Cerebellar cortex (tissue), 1 donor: ENCODE results near the gene METAP2.
"Not testable (repeated sequence)": the region's sequence is repeated elsewhere in the genome, so short reads cannot be mapped to it uniquely, and the experiment has no call there.

ENCODE experiments used
- DNase-seq: peaks from one replicate; pipeline ENCODE4 v3.0.0-alpha.2; 2015; ENCODE audit warnings: low spot score

METAP2 gene

DNA sequence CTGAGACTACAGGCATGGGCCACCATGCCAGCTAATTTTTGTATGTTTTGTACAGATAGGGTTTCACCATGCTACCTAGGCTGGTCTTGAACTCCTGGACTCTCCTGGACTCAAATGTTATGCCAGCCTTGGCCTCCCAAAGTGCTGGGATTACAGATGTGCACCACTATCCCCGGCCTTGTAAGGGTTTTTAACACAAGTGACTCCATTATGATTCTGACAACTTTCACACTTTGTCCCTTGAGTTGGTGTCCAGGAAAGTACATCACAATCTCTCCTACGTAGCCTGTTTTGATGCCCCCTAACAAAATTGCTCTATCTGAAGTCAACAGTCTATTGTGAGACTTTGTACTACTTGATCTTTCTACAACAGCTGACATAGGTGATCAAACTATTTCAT, 11.4 kb upstream of the METAP2 start:
- DNase-seq = no peak

GRCh38 chr12:95463050-95463449, 10.9 kb upstream of the METAP2 start:
- DNase-seq = no peak

DNA sequence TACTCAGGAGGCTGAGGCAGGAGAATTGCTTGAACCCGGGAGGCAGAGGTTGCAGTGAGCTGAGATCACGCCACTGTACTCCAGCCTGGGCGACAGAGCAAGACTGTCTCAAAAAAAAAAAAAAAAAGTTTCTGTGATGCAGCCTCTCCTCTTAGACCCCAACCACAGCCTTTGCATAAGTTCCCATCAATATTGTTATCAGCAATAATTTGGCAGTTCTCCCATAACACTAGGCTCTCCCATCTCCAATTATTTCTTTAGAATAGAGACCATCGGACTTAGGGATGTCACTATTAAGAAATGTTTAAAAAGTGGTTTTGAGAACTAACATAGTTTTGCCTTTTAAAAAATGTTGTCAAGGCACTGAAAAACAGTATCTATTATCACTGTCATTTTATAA, 10.2 kb upstream of the METAP2 start:
- not testable (repeated sequence) for DNase-seq

- no peak for DNase-seq
These were observed 8.7 kb upstream of the METAP2 start for GRCh38 chr12:95465275-95465674.

DNA sequence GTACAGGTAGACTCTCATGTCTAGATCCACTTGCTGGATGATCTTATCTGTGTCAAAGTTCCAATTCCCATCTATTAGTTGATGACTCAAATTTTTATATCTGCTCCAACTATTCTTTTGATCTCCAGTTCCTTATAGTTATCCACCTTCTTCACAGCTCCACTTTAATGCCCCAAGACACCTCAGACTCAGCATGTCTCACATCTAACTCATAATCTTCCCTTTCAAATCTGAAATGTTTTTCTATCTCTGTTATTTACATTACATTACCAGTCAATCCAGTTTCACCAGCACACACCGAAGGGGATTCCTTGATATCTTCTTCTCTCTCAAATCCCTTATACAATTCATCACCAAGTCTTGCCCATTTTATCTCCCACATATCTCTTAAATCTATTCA, 3.7 kb upstream of the METAP2 start:
- no peak for DNase-seq

- peak; percentile 72 for DNase-seq
These were observed 595 bp upstream of the METAP2 start for GRCh38 chr12:95473231-95473883.

- DNase-seq = peak; percentile 8
These were observed 657 bp downstream of the METAP2 start for GRCh38 chr12:95474660-95474958.

DNA sequence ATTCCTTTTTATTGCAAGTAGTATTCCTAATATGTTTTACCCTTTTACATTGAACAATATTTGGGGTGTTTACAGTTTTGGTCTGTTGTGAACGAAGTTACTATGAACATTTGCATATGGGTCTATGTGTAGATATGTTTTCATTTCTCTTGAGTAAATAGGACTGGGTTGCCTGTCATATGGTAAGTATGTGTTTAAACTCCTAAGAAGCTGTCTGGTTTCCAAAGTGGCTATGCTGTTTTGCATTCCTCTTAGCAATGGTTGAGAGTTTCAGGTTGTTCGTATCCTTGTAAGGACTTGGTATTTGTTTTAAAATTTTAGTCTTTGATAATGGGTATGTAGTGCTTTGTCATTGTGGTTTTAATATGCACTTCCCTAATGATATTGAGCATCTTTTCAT, 6.3 kb downstream of the METAP2 start:
- DNase-seq = no peak

DNA sequence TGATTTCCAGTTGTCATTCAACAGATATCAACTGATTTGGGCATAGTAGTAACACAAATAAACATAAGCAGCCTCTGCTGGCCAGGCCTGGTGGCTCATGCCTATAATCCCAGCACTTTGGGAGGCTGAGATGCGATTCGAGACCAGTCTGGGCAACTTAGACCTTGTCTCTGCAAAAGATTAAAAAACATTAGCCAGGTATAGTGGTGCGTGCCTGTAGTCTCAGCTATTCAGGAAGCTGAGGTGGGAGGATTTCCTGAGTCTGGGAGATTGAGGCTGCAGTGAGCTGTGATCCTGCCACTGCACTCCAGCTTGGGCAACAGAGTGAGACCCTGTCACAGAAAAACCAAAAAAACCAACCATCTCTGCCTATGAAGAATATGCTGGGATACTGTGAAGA, 7.1 kb downstream of the METAP2 start:
- no peak for DNase-seq

GRCh38 chr12:95481888-95482287, 7.9 kb downstream of the METAP2 start:
- no peak for DNase-seq

GRCh38 chr12:95482564-95482963, 8.6 kb downstream of the METAP2 start:
- DNase-seq = not testable (repeated sequence)

GRCh38 chr12:95484524-95484923, 10.6 kb downstream of the METAP2 start:
- DNase-seq = no peak

DNA sequence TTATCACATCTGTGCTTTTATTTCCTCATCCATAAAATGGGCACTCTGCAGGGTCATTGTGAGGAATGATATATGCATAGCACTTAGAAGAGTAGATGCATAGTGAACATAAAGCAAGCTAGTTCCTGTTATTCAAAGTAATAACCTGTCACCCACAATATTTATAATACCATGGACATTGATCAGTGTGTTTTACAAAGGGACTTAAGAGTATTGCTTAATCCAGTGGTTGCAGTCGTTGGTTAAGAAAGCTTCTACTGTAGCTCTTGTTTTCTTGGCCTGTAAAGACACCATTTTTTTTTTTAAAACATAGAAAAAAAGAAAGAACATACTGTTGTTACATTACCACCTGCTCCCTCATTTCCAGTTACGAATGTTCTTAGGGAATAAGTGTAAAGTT, 13.1 kb downstream of the METAP2 start:
- DNase-seq = no peak

- no peak for DNase-seq
These were observed 18.5 kb downstream of the METAP2 start for GRCh38 chr12:95492462-95492861.

GRCh38 chr12:95494888-95495287, 20.9 kb downstream of the METAP2 start:
- DNase-seq = no peak

- no peak for DNase-seq
These were observed 21.5 kb downstream of the METAP2 start for GRCh38 chr12:95495433-95495832.

GRCh38 chr12:95497031-95497430, 23.1 kb downstream of the METAP2 start:
- no peak for DNase-seq

DNA sequence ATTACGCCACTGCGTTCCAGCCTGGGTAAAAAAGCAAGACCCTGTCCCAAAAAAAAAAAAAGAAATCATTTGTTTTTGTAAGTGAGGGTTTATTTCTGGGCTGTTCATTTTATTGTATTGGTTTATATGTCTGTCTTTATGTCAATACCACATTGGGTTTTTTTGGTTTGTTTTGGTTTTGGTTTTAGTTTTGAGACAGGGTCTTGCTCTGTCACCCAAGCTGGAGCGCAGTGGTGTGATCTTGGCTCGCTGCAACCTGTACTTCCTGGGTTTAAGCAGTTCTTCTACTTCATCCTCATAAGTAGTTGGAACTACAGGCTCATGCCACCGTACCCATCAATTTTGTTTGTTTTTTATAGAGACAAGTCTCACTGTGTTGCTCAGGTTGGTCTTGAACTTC, 25.0 kb downstream of the METAP2 start:
- no peak for DNase-seq

GRCh38 chr12:95499772-95500171, 25.8 kb downstream of the METAP2 start:
- DNase-seq = no peak

DNA sequence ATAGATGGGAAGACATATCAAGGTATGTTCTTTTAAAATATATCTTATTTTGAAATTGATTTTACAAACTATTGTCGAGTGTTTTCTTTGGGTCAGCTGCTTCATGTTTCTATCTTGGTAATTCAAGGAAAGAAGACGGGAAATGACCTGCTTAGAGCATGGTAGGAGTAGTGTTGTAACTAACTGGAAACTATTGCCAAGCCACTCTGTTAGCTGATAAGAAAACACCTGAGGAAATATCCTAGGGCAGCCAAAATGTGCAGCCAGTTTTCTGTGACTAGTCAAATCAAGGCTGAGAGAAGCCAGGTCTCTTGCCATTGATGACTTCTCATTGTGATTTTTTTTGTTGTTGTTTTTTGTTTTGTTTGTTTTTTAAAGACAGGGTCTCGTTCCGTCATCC, 30.2 kb downstream of the METAP2 start:
- DNase-seq = no peak

GRCh38 chr12:95505039-95505438, 31.1 kb downstream of the METAP2 start:
- DNase-seq = no peak

- peak; percentile 15 for DNase-seq
These were observed 33.0 kb downstream of the METAP2 start for GRCh38 chr12:95506707-95507523.

DNA sequence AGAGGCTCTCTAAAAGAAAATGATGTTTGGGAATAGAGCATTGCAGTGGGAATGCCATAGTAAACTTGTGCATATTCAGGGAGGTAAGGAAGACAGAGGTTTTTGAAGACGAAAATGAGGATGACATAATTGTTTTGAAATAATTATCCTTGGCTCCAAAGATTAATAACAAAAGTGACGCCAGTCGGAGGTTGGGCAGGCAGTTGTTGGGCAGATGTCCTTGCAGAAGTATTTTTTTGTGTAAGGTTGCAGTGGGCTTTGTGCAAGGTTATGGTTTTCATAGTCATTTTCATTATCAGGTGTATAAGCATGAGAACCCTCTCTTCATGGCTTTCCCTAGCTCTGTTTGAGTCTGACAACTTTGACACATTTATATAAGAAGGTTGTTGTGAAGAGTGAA, 35.3 kb downstream of the METAP2 start:
- DNase-seq = no peak

DNA sequence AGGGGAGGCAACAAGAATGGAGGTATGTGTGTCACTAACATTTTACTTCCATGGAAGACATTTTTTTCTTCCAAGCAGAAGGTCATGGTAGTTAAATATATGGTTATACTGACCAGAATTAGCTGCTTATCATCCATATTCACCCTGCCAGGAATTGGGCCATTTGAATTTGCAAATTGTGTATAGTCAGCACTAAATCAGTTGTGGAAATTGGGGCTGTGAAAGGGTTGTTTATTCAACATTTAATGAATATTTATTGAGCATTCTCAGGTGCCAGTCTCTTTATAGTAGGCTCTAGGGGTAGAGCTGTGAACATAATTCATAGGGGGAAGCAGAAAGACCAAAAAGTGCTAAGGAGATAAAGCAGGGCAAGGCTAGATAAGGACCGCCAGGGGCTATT, 38.0 kb downstream of the METAP2 start:
- DNase-seq = no peak
